Neural cell (in vitro differentiated cells): Measurements from ENCODE around the gene HYOU1. TPM values are rescaled to one million over a fixed set of nuclear protein-coding genes. Genes with fewer than 3 reads are reported as not detected.

Experiments
- H2AFZ ChIP-seq: fragments of 200-600, 300-800 bp; sonication (generic), shearing (Covaris generic); 2 replicates; pipeline ENCODE4 v1.6.0; 2014; ENCODE audit warnings: low read depth, mild to moderate bottlenecking, antibody characterized with exemption, low read length, moderate library complexity
- H3F3A ChIP-seq: fragments of 200-600 bp; shearing (Covaris generic); 2 replicates; pipeline ENCODE4 v1.6.1; 2016; ENCODE audit warnings: mild to moderate bottlenecking, moderate library complexity, mixed read lengths, antibody characterized with exemption, low read length; ENCODE audit not compliant: insufficient read depth, poor library complexity, severe bottlenecking
- H3K27ac ChIP-seq: fragments of 200-600, 300-800 bp; sonication (generic), shearing (Covaris generic); 2 replicates; pipeline ENCODE4 v1.5.1; 2014; ENCODE audit warnings: mild to moderate bottlenecking, low read length, moderate library complexity
- H3K27me3 ChIP-seq: fragments of 300-800, 200-600 bp; sonication (generic), shearing (Covaris generic); 2 replicates; pipeline ENCODE4 v1.6.0; 2014; ENCODE audit warnings: mild to moderate bottlenecking, low read depth, low read length, moderate library complexity; ENCODE audit not compliant: insufficient read depth
- H3K36me3 ChIP-seq: fragments of 300-800, 200-600 bp; sonication (generic), shearing (Covaris generic); 2 replicates; pipeline ENCODE4 v1.5.1; 2014; ENCODE audit warnings: mild to moderate bottlenecking, antibody characterized with exemption, low read length, moderate library complexity; ENCODE audit not compliant: insufficient read depth
- H3K4me2 ChIP-seq: fragments of 300-800, 200-600 bp; sonication (generic), shearing (Covaris generic); 2 replicates; pipeline ENCODE4 v1.6.0; 2014; ENCODE audit warnings: mild to moderate bottlenecking, low read length
- H3K4me3 ChIP-seq: fragments of 300-800, 200-600 bp; sonication (generic), shearing (Covaris generic); 2 replicates; pipeline ENCODE4 v1.5.1; 2014; ENCODE audit warnings: mild to moderate bottlenecking, low read length, moderate library complexity
- H3K79me2 ChIP-seq: fragments of 200-600 bp; shearing (Covaris generic); replicated peaks from 2 replicates; pipeline ENCODE4 v1.6.0; 2014; ENCODE audit warnings: mild to moderate bottlenecking, low read length, moderate library complexity; ENCODE audit not compliant: insufficient read depth
- H3K9ac ChIP-seq: fragments of 300-800, 200-600 bp; sonication (generic), shearing (Covaris generic); 2 replicates; pipeline ENCODE4 v1.6.1; 2016; ENCODE audit warnings: mild to moderate bottlenecking, low read length, mixed read lengths
- H3K9me2 ChIP-seq: fragments of 200-600 bp; shearing (Covaris generic); 2 replicates; pipeline ENCODE4 v1.6.1; 2016; ENCODE audit warnings: mild to moderate bottlenecking, low read length, mixed read lengths; ENCODE audit not compliant: insufficient read depth
- H3K9me3 ChIP-seq: fragments of 200-600, 300-800 bp; sonication (generic), shearing (Covaris generic); 2 replicates; pipeline ENCODE4 v1.6.1; 2016; ENCODE audit warnings: mild to moderate bottlenecking, mixed run types, low read length, moderate library complexity, mixed read lengths
- H4K20me1 ChIP-seq: fragments of 200-600 bp; shearing (Covaris generic); 2 replicates; pipeline ENCODE4 v1.6.1; 2016; ENCODE audit warnings: mild to moderate bottlenecking, mixed run types; ENCODE audit not compliant: insufficient read depth
- EP300 ChIP-seq: fragments of 450-650 bp; conservative IDR thresholded peaks from 2 replicates; pipeline ENCODE4 v1.6.1; 2014; ENCODE audit warnings: antibody characterized with exemption, mild to moderate bottlenecking, moderate library complexity; ENCODE audit not compliant: poor library complexity, severe bottlenecking
- EZH2 ChIP-seq: fragments of 200-600, 300-800 bp; shearing (Covaris generic), sonication (generic); IDR thresholded peaks from 2 replicates; pipeline ENCODE4 v1.6.1; 2014; ENCODE audit warnings: antibody characterized with exemption, low read length, borderline replicate concordance, mild to moderate bottlenecking; ENCODE audit not compliant: insufficient read depth, poor library complexity, severe bottlenecking
- MXI1 ChIP-seq: fragments of 450-650 bp; conservative IDR thresholded peaks from 2 replicates; pipeline ENCODE4 v1.6.1; 2014; ENCODE audit warnings: antibody characterized with exemption, mild to moderate bottlenecking; ENCODE audit not compliant: poor library complexity, severe bottlenecking
- POLR2AphosphoS5 ChIP-seq: IDR thresholded peaks from 2 replicates; pipeline ENCODE4 v1.6.1; 2012
- RAD21 ChIP-seq: fragments of 450-650 bp; conservative IDR thresholded peaks from 2 replicates; pipeline ENCODE4 v1.6.1; 2014; ENCODE audit warnings: antibody characterized with exemption, mild to moderate bottlenecking, moderate library complexity
- SMC3 ChIP-seq: fragments of 450-650 bp; conservative IDR thresholded peaks from 2 replicates; pipeline ENCODE4 v1.6.1; 2014; ENCODE audit warnings: antibody characterized with exemption, mild to moderate bottlenecking, moderate library complexity; ENCODE audit not compliant: poor library complexity
- TAF1 ChIP-seq: IDR thresholded peaks from 2 replicates; pipeline ENCODE4 v1.6.1; 2012; ENCODE audit warnings: low read depth
- polyA plus RNA-seq: library from polyadenylated mRNA; depleted of rRNA; stranded (reverse); fragments of >200 nt; gene quantifications from 2 replicates; pipeline ENCODE4 v1.2.3, GENCODE V29; 2014
- TF ChIP-seq, protein P1 (sequence below): IDR thresholded peaks from 2 replicates; pipeline ENCODE4 v1.6.1; 2012; ENCODE audit warnings: borderline replicate concordance
- TF ChIP-seq, protein P2 (sequence below): fragments of 450-650 bp; IDR thresholded peaks from 2 replicates; pipeline ENCODE4 v1.5.1; 2014; ENCODE audit warnings: antibody characterized with exemption, mild to moderate bottlenecking, moderate library complexity; ENCODE audit not compliant: poor library complexity, severe bottlenecking

The HYOU1 gene
- polyA plus RNA-seq, 1 donor from 2014 or later, result 68.4 TPM

DNA sequence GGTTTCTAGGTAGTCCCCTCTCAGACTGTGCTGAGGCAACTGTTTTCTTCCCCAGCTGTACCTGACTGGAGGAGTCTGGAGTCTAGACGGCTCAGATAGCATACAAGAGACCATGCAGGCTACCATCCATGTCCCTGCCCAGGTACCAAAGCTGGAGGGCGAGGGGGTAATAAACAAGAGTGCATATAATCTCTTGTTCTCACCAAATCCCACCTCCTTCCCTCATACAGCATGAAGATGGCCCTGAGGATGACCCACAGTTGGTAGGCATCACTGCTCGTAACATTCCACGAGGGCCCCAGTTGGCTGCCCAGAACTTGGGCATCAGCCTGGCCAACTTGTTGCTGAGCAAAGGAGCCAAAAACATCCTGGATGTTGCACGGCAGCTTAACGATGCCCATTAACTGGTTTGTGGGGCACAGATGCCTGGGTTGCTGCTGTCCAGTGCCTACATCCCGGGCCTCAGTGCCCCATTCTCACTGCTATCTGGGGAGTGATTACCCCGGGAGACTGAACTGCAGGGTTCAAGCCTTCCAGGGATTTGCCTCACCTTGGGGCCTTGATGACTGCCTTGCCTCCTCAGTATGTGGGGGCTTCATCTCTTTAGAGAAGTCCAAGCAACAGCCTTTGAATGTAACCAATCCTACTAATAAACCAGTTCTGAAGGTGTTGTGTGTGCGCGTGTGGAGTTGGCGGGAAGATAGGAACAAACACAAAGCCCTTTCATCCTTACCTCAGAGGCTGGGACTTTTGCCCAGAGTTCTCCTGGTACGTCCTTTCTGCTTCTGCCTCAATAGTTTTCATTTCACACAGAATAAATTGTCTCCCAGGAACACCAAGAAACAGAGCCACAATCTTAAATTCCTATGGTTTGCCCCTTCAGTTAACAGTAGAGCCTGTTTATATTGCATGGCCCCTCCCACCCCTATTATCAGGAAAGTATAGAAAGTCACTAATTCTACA lies 36.2 kb upstream of the HYOU1 start:
- peak overlapping the region; percentile 25 for H3K27ac ChIP-seq
- H3K4me2 ChIP-seq, result peak overlapping the region; percentile 77
- no peak overlapping the region for H2AFZ ChIP-seq
- no peaks in the 10 kb centered on the region for H3F3A ChIP-seq
- H3K9me2 ChIP-seq, result no peaks in the 10 kb centered on the region
- H4K20me1 ChIP-seq, result no peaks in the 10 kb centered on the region
- peaks cover 23% of the 10 kb centered on the region for H3K79me2 ChIP-seq
- H3K9ac ChIP-seq, result peak overlapping the region; percentile 71
- H3K36me3 ChIP-seq, result no peaks in the 10 kb centered on the region
- peak overlapping the region; percentile 92 for H3K4me3 ChIP-seq
- H3K9me3 ChIP-seq, result no peaks in the 10 kb centered on the region
- TF ChIP-seq POLR2AphosphoS5, result no peak
- TF ChIP-seq, protein P1, sequence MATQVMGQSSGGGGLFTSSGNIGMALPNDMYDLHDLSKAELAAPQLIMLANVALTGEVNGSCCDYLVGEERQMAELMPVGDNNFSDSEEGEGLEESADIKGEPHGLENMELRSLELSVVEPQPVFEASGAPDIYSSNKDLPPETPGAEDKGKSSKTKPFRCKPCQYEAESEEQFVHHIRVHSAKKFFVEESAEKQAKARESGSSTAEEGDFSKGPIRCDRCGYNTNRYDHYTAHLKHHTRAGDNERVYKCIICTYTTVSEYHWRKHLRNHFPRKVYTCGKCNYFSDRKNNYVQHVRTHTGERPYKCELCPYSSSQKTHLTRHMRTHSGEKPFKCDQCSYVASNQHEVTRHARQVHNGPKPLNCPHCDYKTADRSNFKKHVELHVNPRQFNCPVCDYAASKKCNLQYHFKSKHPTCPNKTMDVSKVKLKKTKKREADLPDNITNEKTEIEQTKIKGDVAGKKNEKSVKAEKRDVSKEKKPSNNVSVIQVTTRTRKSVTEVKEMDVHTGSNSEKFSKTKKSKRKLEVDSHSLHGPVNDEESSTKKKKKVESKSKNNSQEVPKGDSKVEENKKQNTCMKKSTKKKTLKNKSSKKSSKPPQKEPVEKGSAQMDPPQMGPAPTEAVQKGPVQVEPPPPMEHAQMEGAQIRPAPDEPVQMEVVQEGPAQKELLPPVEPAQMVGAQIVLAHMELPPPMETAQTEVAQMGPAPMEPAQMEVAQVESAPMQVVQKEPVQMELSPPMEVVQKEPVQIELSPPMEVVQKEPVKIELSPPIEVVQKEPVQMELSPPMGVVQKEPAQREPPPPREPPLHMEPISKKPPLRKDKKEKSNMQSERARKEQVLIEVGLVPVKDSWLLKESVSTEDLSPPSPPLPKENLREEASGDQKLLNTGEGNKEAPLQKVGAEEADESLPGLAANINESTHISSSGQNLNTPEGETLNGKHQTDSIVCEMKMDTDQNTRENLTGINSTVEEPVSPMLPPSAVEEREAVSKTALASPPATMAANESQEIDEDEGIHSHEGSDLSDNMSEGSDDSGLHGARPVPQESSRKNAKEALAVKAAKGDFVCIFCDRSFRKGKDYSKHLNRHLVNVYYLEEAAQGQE, result no peak
- TF ChIP-seq EZH2, result no peak
- no peak for TF ChIP-seq MXI1
- no peak for TF ChIP-seq EP300
- TF ChIP-seq TAF1, result no peak
- TF ChIP-seq, protein P2, sequence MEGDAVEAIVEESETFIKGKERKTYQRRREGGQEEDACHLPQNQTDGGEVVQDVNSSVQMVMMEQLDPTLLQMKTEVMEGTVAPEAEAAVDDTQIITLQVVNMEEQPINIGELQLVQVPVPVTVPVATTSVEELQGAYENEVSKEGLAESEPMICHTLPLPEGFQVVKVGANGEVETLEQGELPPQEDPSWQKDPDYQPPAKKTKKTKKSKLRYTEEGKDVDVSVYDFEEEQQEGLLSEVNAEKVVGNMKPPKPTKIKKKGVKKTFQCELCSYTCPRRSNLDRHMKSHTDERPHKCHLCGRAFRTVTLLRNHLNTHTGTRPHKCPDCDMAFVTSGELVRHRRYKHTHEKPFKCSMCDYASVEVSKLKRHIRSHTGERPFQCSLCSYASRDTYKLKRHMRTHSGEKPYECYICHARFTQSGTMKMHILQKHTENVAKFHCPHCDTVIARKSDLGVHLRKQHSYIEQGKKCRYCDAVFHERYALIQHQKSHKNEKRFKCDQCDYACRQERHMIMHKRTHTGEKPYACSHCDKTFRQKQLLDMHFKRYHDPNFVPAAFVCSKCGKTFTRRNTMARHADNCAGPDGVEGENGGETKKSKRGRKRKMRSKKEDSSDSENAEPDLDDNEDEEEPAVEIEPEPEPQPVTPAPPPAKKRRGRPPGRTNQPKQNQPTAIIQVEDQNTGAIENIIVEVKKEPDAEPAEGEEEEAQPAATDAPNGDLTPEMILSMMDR, result no peak
- TF ChIP-seq SMC3, result no peak
- TF ChIP-seq RAD21, result no peak
- no peaks in the 10 kb centered on the region for H3K27me3 ChIP-seq

DNA sequence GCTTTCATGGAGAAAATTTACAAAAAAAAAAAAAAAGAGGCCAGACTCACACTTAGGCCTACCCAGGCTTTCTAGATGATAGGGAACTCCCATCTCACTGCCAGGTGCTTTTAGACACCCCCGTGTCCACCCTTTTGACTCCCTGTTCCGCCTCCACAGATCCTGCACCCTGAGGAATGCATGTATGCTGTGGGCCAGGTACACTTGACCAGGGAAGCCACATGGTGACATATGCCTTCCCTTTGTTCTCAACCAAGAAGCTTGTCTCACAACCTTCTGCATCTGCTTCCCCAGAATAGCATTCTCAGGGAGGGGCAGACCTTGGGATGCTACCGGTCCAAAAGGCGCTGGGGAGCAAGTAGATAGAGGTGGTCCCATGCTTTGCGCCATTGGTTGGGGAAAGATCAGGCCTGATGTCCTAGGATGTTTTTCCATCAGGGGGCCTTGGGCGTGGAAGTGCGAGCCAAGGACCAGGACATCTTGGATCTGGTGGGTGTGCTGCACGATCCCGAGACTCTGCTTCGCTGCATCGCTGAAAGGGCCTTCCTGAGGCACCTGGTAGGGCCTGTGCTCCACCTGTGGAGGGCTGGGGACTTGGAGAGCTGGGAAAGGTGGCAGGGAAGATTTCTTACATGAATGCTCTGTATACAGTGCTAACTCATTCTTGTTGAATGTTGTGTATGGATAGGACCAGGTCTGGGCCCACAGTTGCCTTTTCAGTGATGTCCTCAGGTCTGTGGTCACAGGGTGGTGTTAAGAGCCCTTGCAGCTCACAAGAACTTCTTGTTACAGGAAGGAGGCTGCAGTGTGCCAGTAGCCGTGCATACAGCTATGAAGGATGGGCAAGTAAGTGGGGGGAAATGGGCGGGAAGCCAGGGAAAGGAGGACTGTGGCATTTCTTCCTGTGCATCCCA lies 35.2 kb upstream of the HYOU1 start:
- Histone ChIP-seq H3K4me2 (no peak overlapping the region), H3F3A (no peaks in the 10 kb centered on the region), H2AFZ (no peak overlapping the region), H3K4me3 (peak overlapping the region; percentile 92), H3K9me2 (no peaks in the 10 kb centered on the region), H4K20me1 (no peaks in the 10 kb centered on the region), H3K27ac (no peak overlapping the region), H3K9me3 (no peaks in the 10 kb centered on the region), H3K27me3 (no peaks in the 10 kb centered on the region), H3K36me3 (no peaks in the 10 kb centered on the region), H3K79me2 (peaks cover 23% of the 10 kb centered on the region), H3K9ac (no peak overlapping the region)
- TF ChIP-seq, protein P2, result no peak
